H1 (cell line): ENCODE results near the gene KRTAP1-3. TPM values are rescaled to one million over a fixed set of nuclear protein-coding genes. Genes with fewer than 3 reads are reported as not detected.

Experiments used
- CHD2 ChIP-seq: IDR thresholded peaks from 2 replicates; pipeline ENCODE4 v1.6.1; 2012; ENCODE audit warnings: low read length, improper control_type of control experiment
- MAFK ChIP-seq: IDR thresholded peaks from 2 replicates; pipeline ENCODE4 v1.6.1; 2012; ENCODE audit warnings: low read depth, mild to moderate bottlenecking, improper control_type of control experiment, low read length
- NANOG ChIP-seq: IDR thresholded peaks from 2 replicates; pipeline ENCODE4 v1.6.1; 2011; ENCODE audit warnings: low read length, low read depth, mild to moderate bottlenecking, inconsistent platforms; ENCODE audit not compliant: insufficient read depth, poor library complexity, severe bottlenecking
- PHF8 ChIP-seq: fragments of 200-600 bp; sonication (generic); conservative IDR thresholded peaks from 2 replicates; pipeline ENCODE4 v1.7.1; 2012; ENCODE audit warnings: low read depth, mild to moderate bottlenecking, inconsistent platforms, low read length, moderate library complexity
- RNF2 ChIP-seq: fragments of 200-900, 300-1000 bp; sonication (generic); IDR thresholded peaks from 2 replicates; pipeline ENCODE4 v1.7.1; 2016; ENCODE audit warnings: borderline replicate concordance, low read depth, mild to moderate bottlenecking, antibody characterized with exemption, low read length; ENCODE audit not compliant: poor library complexity, severe bottlenecking; ENCODE audit errors: missing control alignments
- polyA plus RNA-seq, 7 experiments: library from polyadenylated mRNA; depleted of rRNA in 3 of 7; stranded (reverse) in 5 of 7; unstranded in 2 of 7; fragments of >200 nt in 5 of 7; fragments of 200-250 nt in 2 of 7; gene quantifications; 1 replicate in 5 of 7; 2 replicates in 1 of 7; 4 replicates in 1 of 7; pipeline versions ENCODE4 v1.2.1 to v1.2.3, GENCODE V29; 2011 to 2013; ENCODE audit warnings: missing spikeins in 2 of 7, mixed read lengths in 2 of 7
- total RNA-seq: library from RNA; stranded (reverse); fragmentation: NEBNext Ultra II Directional; extraction: Animal tissue kit (Norgen Biotek cat#: 25700); gene quantifications from 2 replicates; pipeline ENCODE4 v1.2.1, GENCODE V29; 2021
- TF ChIP-seq, protein P1 (sequence below): fragments of 300-600 bp; sonication (generic); IDR thresholded peaks from 2 replicates; pipeline ENCODE4 v1.7.1; 2012; ENCODE audit warnings: low read length, moderate library complexity, mild to moderate bottlenecking, inconsistent platforms; ENCODE audit not compliant: insufficient replicate concordance

Gene KRTAP1-3
- total and polyA plus RNA-seq, 2 of the 8 experiments (the other 6 are each of a cell fraction or from before 2014, with no cell fraction given): not detected

DNA sequence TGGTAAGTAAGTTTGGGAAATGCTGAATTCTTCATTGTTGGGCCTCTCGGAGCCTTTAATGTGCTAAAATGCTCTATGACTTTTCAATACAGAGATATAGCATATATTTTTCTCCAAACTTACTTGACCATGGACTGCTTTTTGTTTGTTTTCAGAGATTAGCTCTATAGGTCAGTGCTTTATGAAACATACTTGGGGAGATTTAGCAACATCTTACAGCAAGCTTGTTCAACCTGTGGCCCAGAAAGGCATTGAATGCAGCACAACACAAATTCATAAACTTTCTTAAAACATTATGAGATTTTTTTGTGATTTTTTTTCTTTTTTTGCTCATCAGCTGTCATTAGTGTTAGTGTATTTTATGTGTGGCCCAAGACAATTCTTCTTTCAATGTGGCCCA, 24.7 kb downstream of the KRTAP1-3 start (continued):
- no peak for TF ChIP-seq MAFK
- TF ChIP-seq, protein P1, sequence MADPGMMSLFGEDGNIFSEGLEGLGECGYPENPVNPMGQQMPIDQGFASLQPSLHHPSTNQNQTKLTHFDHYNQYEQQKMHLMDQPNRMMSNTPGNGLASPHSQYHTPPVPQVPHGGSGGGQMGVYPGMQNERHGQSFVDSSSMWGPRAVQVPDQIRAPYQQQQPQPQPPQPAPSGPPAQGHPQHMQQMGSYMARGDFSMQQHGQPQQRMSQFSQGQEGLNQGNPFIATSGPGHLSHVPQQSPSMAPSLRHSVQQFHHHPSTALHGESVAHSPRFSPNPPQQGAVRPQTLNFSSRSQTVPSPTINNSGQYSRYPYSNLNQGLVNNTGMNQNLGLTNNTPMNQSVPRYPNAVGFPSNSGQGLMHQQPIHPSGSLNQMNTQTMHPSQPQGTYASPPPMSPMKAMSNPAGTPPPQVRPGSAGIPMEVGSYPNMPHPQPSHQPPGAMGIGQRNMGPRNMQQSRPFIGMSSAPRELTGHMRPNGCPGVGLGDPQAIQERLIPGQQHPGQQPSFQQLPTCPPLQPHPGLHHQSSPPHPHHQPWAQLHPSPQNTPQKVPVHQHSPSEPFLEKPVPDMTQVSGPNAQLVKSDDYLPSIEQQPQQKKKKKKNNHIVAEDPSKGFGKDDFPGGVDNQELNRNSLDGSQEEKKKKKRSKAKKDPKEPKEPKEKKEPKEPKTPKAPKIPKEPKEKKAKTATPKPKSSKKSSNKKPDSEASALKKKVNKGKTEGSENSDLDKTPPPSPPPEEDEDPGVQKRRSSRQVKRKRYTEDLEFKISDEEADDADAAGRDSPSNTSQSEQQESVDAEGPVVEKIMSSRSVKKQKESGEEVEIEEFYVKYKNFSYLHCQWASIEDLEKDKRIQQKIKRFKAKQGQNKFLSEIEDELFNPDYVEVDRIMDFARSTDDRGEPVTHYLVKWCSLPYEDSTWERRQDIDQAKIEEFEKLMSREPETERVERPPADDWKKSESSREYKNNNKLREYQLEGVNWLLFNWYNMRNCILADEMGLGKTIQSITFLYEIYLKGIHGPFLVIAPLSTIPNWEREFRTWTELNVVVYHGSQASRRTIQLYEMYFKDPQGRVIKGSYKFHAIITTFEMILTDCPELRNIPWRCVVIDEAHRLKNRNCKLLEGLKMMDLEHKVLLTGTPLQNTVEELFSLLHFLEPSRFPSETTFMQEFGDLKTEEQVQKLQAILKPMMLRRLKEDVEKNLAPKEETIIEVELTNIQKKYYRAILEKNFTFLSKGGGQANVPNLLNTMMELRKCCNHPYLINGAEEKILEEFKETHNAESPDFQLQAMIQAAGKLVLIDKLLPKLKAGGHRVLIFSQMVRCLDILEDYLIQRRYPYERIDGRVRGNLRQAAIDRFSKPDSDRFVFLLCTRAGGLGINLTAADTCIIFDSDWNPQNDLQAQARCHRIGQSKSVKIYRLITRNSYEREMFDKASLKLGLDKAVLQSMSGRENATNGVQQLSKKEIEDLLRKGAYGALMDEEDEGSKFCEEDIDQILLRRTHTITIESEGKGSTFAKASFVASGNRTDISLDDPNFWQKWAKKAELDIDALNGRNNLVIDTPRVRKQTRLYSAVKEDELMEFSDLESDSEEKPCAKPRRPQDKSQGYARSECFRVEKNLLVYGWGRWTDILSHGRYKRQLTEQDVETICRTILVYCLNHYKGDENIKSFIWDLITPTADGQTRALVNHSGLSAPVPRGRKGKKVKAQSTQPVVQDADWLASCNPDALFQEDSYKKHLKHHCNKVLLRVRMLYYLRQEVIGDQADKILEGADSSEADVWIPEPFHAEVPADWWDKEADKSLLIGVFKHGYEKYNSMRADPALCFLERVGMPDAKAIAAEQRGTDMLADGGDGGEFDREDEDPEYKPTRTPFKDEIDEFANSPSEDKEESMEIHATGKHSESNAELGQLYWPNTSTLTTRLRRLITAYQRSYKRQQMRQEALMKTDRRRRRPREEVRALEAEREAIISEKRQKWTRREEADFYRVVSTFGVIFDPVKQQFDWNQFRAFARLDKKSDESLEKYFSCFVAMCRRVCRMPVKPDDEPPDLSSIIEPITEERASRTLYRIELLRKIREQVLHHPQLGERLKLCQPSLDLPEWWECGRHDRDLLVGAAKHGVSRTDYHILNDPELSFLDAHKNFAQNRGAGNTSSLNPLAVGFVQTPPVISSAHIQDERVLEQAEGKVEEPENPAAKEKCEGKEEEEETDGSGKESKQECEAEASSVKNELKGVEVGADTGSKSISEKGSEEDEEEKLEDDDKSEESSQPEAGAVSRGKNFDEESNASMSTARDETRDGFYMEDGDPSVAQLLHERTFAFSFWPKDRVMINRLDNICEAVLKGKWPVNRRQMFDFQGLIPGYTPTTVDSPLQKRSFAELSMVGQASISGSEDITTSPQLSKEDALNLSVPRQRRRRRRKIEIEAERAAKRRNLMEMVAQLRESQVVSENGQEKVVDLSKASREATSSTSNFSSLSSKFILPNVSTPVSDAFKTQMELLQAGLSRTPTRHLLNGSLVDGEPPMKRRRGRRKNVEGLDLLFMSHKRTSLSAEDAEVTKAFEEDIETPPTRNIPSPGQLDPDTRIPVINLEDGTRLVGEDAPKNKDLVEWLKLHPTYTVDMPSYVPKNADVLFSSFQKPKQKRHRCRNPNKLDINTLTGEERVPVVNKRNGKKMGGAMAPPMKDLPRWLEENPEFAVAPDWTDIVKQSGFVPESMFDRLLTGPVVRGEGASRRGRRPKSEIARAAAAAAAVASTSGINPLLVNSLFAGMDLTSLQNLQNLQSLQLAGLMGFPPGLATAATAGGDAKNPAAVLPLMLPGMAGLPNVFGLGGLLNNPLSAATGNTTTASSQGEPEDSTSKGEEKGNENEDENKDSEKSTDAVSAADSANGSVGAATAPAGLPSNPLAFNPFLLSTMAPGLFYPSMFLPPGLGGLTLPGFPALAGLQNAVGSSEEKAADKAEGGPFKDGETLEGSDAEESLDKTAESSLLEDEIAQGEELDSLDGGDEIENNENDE: no peak
- TF ChIP-seq PHF8: no peak
- TF ChIP-seq NANOG: no peak
- no peak for TF ChIP-seq RNF2
- TF ChIP-seq CHD2: no peak
